Amygdala (tissue), 56 donors: ENCODE results near the gene TOPBP1.
"Not testable (repeated sequence)": the region's sequence is repeated elsewhere in the genome, so short reads cannot be mapped to it uniquely, and the experiment has no call there.

ENCODE experiments used
- DNase-seq, 56 donors: peaks; one replicate each; lab custom pipeline; 2025; lab: John Stamatoyannopoulos, UW

The TOPBP1 gene

GRCh38 chr3:133675631-133676335 lies 14.0 kb upstream of the TOPBP1 start:
- DNase-seq = no peak

GRCh38 chr3:133674290-133674919 lies 12.7 kb upstream of the TOPBP1 start:
- DNase-seq = peak in 6 of 56 donors; percentile 9 to 19 (median 14)

GRCh38 chr3:133673746-133674145 lies 12.0 kb upstream of the TOPBP1 start:
- DNase-seq = no peak

- DNase-seq = no peak
These were observed 10.7 kb upstream of the TOPBP1 start for GRCh38 chr3:133672461-133672860.

- DNase-seq = no peak
These were observed 8.8 kb upstream of the TOPBP1 start for GRCh38 chr3:133670525-133670995.

GRCh38 chr3:133669949-133670524 lies 8.3 kb upstream of the TOPBP1 start:
- DNase-seq = no peak

GRCh38 chr3:133667118-133667517 lies 5.4 kb upstream of the TOPBP1 start:
- DNase-seq = no peak

GRCh38 chr3:133665188-133665587 lies 3.4 kb upstream of the TOPBP1 start:
- not testable (repeated sequence) for DNase-seq

GRCh38 chr3:133663569-133664313 lies 2.0 kb upstream of the TOPBP1 start:
- DNase-seq = peak in 15 of 56 donors; percentile 1 to 58 (median 22)

- DNase-seq = peak in 5 of 56 donors; percentile 2 to 21 (median 7)
These were observed 524 bp upstream of the TOPBP1 start for GRCh38 chr3:133662278-133662651.

GRCh38 chr3:133659806-133660205 lies 1.9 kb downstream of the TOPBP1 start:
- no peak for DNase-seq

- DNase-seq = no peak
These were observed 5.8 kb downstream of the TOPBP1 start for GRCh38 chr3:133655731-133656515.

- no peak for DNase-seq
These were observed 12.2 kb downstream of the TOPBP1 start for GRCh38 chr3:133649486-133650068.

- DNase-seq = no peak
These were observed 17.0 kb downstream of the TOPBP1 start for GRCh38 chr3:133644768-133645167.

- no peak for DNase-seq
These were observed 18.1 kb downstream of the TOPBP1 start for GRCh38 chr3:133643611-133644010.

GRCh38 chr3:133641254-133641653 lies 20.5 kb downstream of the TOPBP1 start:
- DNase-seq = no peak

- DNase-seq = no peak
These were observed 28.3 kb downstream of the TOPBP1 start for GRCh38 chr3:133633439-133633838.

GRCh38 chr3:133629146-133629545 lies 32.6 kb downstream of the TOPBP1 start:
- DNase-seq = no peak

GRCh38 chr3:133627789-133628188 lies 34.0 kb downstream of the TOPBP1 start:
- no peak for DNase-seq
